KMS-11 (cell line): ENCODE results near the gene POMP.

Experiments
- H2AFZ ChIP-seq: fragments of 200-600 bp; sonication (generic); 2 replicates; pipeline ENCODE4 v1.6.1; 2016; ENCODE audit warnings: antibody characterized with exemption, mixed run types, low read depth
- H3K27ac ChIP-seq: fragments of 200-600 bp; sonication (generic); 2 replicates; pipeline ENCODE4 v1.6.1; 2016; ENCODE audit warnings: mild to moderate bottlenecking, mixed run types
- H3K27me3 ChIP-seq: fragments of 200-600 bp; sonication (generic); 2 replicates; pipeline ENCODE4 v1.6.1; 2017; ENCODE audit warnings: mild to moderate bottlenecking, low read depth, mixed run types, moderate library complexity; ENCODE audit not compliant: insufficient read depth
- H3K36me3 ChIP-seq: fragments of 200-600 bp; sonication (generic); 2 replicates; pipeline ENCODE4 v1.6.1; 2017; ENCODE audit warnings: mild to moderate bottlenecking, mixed run types; ENCODE audit not compliant: insufficient read depth
- H3K4me1 ChIP-seq: fragments of 200-600 bp; sonication (generic); 2 replicates; pipeline ENCODE4 v1.6.1; 2016; ENCODE audit warnings: mild to moderate bottlenecking, low read depth, mixed run types; ENCODE audit not compliant: poor library complexity, severe bottlenecking
- H3K4me2 ChIP-seq: fragments of 200-600 bp; sonication (generic); 2 replicates; pipeline ENCODE4 v1.7.0; 2016; ENCODE audit warnings: mild to moderate bottlenecking, mixed run types
- H3K4me3 ChIP-seq: fragments of 200-600 bp; sonication (generic); IDR thresholded peaks from 2 replicates; pipeline ENCODE4 v1.6.1; 2017; ENCODE audit warnings: low read depth, low read length, mixed read lengths; ENCODE audit not compliant: insufficient read depth
- H3K79me2 ChIP-seq: fragments of 200-600 bp; sonication (generic); 2 replicates; pipeline ENCODE4 v1.6.1; 2016; ENCODE audit warnings: low read depth, mixed run types; ENCODE audit not compliant: insufficient read depth
- H3K9ac ChIP-seq: fragments of 200-600 bp; sonication (generic); 2 replicates; pipeline ENCODE4 v1.6.1; 2016; ENCODE audit warnings: mild to moderate bottlenecking, mixed run types
- H4K20me1 ChIP-seq: fragments of 200-600 bp; sonication (generic); 2 replicates; pipeline ENCODE4 v1.6.1; 2016; ENCODE audit warnings: mild to moderate bottlenecking, mixed run types; ENCODE audit not compliant: insufficient read depth
- TF ChIP-seq, protein P1 (sequence below): fragments of 200-600 bp; sonication (generic); conservative IDR thresholded peaks from 2 replicates; pipeline ENCODE4 v1.6.1; 2017; ENCODE audit warnings: low read depth, mild to moderate bottlenecking, antibody characterized with exemption, low read length, moderate library complexity, mixed read lengths

Gene POMP

GRCh38 chr13:28631801-28632200, 27.1 kb upstream of the POMP start:
- Histone ChIP-seq H3K27me3 (no peaks in the 10 kb centered on the region), H3K36me3 (no peaks in the 10 kb centered on the region), H3K9ac (no peak overlapping the region), H3K79me2 (no peaks in the 10 kb centered on the region), H4K20me1 (no peaks in the 10 kb centered on the region), H3K27ac (no peak overlapping the region), H3K4me2 (no peak overlapping the region), H2AFZ (no peak overlapping the region), H3K4me3 (no peak overlapping the region), H3K4me1 (no peaks in the 10 kb centered on the region)
- TF ChIP-seq, protein P1, sequence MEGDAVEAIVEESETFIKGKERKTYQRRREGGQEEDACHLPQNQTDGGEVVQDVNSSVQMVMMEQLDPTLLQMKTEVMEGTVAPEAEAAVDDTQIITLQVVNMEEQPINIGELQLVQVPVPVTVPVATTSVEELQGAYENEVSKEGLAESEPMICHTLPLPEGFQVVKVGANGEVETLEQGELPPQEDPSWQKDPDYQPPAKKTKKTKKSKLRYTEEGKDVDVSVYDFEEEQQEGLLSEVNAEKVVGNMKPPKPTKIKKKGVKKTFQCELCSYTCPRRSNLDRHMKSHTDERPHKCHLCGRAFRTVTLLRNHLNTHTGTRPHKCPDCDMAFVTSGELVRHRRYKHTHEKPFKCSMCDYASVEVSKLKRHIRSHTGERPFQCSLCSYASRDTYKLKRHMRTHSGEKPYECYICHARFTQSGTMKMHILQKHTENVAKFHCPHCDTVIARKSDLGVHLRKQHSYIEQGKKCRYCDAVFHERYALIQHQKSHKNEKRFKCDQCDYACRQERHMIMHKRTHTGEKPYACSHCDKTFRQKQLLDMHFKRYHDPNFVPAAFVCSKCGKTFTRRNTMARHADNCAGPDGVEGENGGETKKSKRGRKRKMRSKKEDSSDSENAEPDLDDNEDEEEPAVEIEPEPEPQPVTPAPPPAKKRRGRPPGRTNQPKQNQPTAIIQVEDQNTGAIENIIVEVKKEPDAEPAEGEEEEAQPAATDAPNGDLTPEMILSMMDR: no peak

GRCh38 chr13:28636069-28636468, 22.9 kb upstream of the POMP start:
- Histone ChIP-seq H3K4me1 (peaks cover 13% of the 10 kb centered on the region), H3K4me3 (no peak overlapping the region), H3K36me3 (no peaks in the 10 kb centered on the region), H3K9ac (no peak overlapping the region), H3K27me3 (no peaks in the 10 kb centered on the region), H4K20me1 (no peaks in the 10 kb centered on the region), H3K27ac (no peak overlapping the region), H2AFZ (no peak overlapping the region), H3K79me2 (no peaks in the 10 kb centered on the region), H3K4me2 (no peak overlapping the region)
- TF ChIP-seq, protein P1: no peak

DNA sequence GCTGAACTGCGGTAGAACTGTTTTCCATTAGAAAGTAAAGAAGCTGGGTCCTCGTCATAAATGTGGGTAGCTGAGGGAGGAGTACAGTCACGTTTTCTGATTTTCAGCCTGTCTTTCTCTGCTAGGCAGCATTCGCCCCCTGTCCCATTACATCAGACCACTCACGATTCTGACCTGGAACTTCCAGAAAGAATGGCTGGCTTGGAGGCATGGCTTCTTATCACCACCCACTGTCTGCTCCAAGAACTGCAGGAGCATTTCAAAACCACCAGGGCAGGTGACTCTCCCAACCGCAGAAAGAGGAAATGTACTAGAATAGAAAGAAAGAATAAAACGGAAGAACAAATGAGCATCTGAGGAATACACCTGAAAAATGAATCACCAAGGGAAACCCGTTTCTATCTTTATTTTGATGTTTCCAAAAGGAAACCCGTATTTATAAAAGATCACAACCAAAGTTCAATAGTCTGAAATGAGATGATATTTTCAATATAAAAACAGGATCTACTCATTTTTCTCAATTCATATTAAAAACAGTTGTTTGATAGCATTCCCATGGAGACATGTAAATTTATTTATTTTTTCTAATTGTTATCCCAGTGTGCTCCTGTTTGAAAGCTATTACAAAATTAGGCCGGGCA, 22.1 kb upstream of the POMP start:
- Histone ChIP-seq H4K20me1 (no peaks in the 10 kb centered on the region), H3K4me3 (no peak overlapping the region), H3K9ac (no peak overlapping the region), H2AFZ (no peak overlapping the region), H3K4me1 (peaks cover 20% of the 10 kb centered on the region), H3K27ac (no peak overlapping the region), H3K27me3 (no peaks in the 10 kb centered on the region), H3K4me2 (no peak overlapping the region), H3K36me3 (no peaks in the 10 kb centered on the region), H3K79me2 (no peaks in the 10 kb centered on the region)
- TF ChIP-seq, protein P1: peak; percentile 41; the same call in 1 of the 2 replicates

DNA sequence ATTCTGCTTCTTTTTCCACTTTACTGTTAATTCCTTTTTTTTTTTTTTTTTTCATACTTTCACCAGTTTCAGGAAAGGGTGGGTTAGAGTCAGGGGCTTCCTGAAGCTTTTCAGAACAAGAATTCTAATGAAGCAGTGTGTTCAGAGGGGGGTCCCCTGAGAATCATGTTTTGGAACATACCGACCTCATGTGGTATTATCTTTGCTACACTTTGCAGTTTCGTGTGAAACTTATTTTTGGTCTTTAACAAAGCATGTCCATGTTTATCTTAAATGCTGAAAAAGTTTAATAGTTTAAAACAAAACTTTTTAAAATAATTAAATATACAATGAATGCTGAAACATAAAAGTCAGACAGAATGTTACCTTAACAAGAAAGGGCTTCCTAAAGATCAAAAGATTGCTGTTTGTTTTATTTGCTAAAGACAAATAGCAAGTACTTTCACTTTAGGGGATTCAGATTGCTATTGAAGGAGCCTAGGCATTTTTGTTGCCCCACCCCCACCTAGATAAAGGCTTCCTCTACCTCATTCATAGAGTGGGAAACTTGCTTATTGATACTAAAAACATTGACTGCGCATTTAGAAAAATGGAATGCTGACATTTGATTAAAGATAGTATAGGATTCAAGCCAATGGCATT, 21.1 kb upstream of the POMP start:
- Histone ChIP-seq H4K20me1 (no peaks in the 10 kb centered on the region), H2AFZ (no peak overlapping the region), H3K4me2 (0 out of 2 replicates have a peak overlapping the region, but pooled peaks have one; percentile 3), H3K79me2 (no peaks in the 10 kb centered on the region), H3K4me3 (no peak overlapping the region), H3K27ac (no peak overlapping the region), H3K36me3 (no peaks in the 10 kb centered on the region), H3K4me1 (peaks cover 22% of the 10 kb centered on the region), H3K27me3 (no peaks in the 10 kb centered on the region), H3K9ac (no peak overlapping the region)
- TF ChIP-seq, protein P1: no peak
